Measurements from ENCODE around the gene VPREB3. TPM values are rescaled to one million over a fixed set of nuclear protein-coding genes. Genes with fewer than 3 reads are reported as not detected.

The VPREB3 gene
- total and polyA plus RNA-seq, 10 of the 15 experiments (the other 5 are each of a cell fraction or from before 2014, with no cell fraction given): 0.75 to 79.5 (median 23.8) TPM

GRCh38 chr22:23755711-23756110, 1.5 kb upstream of the VPREB3 start (continued):
- TF ChIP-seq IRF3 (IDR thresholded peaks at IDR 0.05) (no peak), ELK1 (IDR thresholded peaks at IDR 0.05; ENCODE audit: low read depth, low read length) (no peak), BACH1 (IDR thresholded peaks at IDR 0.05; ENCODE audit: borderline replicate concordance) (no peak), ZNF687 (IDR thresholded peaks at IDR 0.05) (no peak), ZBED1 (IDR thresholded peaks at IDR 0.05; ENCODE audit: borderline replicate concordance) (no peak), ZNF592 (IDR thresholded peaks at IDR 0.05) (no peak)

All from GM12878 (cell line).